Fibroblast of the aortic adventitia (primary cell): ENCODE measurements around the gene TSPAN31. TPM values are rescaled to one million over a fixed set of nuclear protein-coding genes. Genes with fewer than 3 reads are reported as not detected.

Source experiments
- DNase-seq: peaks from one replicate; pipeline ENCODE4 v3.0.0-alpha.2; 2010; ENCODE audit warnings: low read depth
- H3K4me3 ChIP-seq: 2 replicates; pipeline ENCODE4 v1.5.1; 2011; ENCODE audit warnings: low read depth, mild to moderate bottlenecking, control low read depth, low read length, moderate library complexity
- total RNA-seq: library from RNA; depleted of rRNA; stranded (reverse); fragments of >200 nt; gene quantifications from 2 replicates; pipeline ENCODE4 v1.2.3, GENCODE V29; 2012; ENCODE audit warnings: low replicate concordance
- TF ChIP-seq, protein P1 (sequence below): IDR thresholded peaks from 2 replicates; pipeline ENCODE4 v1.5.1; 2011; ENCODE audit warnings: mild to moderate bottlenecking, low read length, control low read depth, inconsistent platforms; ENCODE audit not compliant: insufficient read depth

Gene TSPAN31
- total RNA-seq, 1 donor = 43.9 TPM

DNA sequence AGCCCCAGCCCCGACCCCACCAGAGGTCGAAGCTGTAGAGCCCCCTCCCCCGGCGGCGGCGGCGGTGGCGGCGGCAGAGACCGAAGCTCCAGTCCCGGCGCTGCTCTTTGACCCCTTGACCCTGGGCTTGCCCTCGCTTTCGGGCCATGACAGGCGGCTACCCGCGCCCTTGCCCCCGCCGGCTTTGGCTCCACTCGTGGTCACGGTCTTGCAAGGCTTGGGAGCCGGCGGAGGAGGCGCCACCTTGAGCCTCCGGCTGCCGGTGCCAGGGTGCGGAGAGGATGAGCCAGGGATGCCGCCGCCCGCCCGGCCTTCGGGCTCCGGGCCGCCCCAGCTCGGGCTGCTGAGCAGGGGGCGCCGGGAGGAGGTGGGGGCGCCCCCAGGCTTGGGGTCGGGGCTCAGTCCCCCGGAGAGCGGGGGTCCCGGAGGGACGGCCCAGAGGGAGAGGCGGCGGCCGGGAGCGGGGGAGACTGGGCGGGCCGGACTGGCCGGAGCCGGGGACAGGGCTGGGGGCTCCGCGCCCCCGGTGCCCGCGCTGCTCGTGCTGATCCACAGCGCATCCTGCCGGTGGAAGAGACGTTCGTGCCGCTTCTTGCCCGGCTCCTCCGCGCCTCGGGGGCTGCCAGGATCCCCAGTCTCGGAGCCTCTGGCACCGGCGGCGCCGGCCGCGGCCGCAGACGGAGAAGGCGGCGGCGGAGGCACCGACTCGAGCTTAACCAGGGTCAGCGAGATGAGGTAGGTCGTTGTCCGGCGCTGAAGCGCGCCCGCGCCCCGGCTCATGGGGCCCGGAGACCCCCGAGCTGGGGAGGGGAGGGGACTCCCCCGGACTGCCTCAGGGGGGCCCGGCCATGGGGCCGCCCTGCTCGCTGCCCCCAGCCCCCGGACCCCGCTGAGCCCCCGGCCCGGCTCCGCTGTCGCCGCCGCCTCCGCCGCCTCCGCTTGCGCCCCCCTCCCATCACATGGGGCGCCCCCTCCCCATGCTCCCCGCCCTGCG is 7.1 kb upstream of the TSPAN31 start:
- peak overlapping the region; percentile 42 for H3K4me3 ChIP-seq
- DNase-seq = no peak
- TF ChIP-seq, protein P1, sequence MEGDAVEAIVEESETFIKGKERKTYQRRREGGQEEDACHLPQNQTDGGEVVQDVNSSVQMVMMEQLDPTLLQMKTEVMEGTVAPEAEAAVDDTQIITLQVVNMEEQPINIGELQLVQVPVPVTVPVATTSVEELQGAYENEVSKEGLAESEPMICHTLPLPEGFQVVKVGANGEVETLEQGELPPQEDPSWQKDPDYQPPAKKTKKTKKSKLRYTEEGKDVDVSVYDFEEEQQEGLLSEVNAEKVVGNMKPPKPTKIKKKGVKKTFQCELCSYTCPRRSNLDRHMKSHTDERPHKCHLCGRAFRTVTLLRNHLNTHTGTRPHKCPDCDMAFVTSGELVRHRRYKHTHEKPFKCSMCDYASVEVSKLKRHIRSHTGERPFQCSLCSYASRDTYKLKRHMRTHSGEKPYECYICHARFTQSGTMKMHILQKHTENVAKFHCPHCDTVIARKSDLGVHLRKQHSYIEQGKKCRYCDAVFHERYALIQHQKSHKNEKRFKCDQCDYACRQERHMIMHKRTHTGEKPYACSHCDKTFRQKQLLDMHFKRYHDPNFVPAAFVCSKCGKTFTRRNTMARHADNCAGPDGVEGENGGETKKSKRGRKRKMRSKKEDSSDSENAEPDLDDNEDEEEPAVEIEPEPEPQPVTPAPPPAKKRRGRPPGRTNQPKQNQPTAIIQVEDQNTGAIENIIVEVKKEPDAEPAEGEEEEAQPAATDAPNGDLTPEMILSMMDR = peak; percentile 38

DNA sequence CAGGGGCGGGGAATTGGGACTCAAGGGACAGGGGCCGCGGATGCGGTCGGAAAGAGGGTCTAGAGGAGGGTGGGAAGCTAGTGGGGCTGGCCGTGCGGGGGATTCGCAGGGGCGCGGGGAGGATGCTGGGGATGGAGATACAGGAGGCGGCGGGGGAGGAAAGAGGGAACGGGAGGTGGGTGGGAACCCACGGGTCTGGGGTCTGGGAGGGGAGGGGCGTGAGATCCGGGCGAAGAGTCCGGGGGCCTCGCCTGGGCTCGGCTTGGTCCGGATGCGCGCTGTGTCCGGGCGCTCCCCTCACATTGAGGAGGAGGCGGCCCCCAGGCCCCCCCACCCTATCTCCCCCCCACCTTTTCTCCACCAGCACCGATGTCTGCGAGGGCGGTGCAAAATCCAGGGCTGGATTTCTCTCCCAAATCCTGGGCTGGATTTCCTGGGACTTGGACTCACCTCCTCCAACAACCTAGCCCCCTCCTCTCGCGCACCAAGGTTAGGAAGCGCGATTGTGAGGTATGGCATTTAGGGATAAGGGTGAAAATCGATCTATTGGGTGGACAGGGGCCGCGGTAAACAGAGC is 6.1 kb upstream of the TSPAN31 start, which contains the start of gene AGAP2:
Gene AGAP2, minus strand, starts transcription at position 82 of the 577 bp plus-strand sequence. CDS start 496 bp downstream, outside the sequence.
- no peak for DNase-seq
- peak within 1 kb of the TSS; percentile 42 for H3K4me3 ChIP-seq
- TF ChIP-seq, protein P1 = no peak

DNA sequence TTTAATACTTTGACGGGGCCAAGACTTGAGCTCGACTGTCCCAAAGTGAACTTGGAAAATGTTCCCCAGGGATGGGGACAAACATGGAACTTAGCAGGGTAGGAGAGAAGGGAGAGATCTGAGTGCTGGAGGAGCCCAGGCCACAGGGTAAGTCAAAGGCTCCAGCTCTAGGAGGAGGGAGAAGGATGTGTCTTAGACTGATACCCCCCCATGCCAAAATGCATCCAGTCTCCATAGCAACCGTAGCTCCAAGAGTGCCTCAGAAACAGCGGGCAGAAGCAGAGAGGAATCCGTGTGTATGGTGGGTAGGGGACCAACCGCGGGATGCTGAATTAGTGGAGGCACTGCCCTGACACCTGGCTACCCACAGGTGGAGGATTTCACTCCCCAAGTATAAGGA is 5.5 kb upstream of the TSPAN31 start:
- DNase-seq = no peak
- TF ChIP-seq, protein P1 = no peak
- H3K4me3 ChIP-seq = no peak overlapping the region

DNA sequence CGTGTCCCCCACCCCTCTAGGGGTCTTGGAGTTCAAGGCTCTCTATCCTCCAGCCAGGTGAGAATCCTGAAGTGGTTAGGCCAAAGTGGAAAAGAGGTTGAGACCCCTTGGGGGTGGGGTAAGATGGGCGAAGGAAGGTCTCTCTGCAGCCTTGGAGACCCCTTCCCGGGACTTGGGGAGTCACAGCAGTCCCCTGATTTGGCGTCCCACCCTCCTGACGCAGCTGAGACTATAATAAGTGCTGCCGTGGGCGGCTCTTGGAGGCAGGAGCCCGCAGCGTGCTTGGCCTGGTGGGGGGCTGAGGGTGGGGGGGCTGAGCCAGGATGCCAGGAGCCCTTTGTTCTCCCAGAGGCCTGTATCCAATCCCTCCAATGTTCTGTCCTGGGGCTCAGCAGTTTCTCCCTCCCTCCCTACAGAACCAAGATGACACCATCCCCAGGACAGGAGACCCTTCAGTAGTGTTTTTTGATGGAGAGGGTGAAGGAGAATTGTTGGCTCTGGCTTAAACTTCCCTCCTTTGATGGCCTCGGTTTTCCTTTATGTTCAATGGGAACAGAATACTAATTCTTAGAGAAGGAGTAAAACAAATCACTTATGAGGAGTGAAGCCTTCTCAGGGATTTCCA is 4.8 kb upstream of the TSPAN31 start:
- no peak overlapping the region for H3K4me3 ChIP-seq
- no peak for DNase-seq
- TF ChIP-seq, protein P1 = no peak

DNA sequence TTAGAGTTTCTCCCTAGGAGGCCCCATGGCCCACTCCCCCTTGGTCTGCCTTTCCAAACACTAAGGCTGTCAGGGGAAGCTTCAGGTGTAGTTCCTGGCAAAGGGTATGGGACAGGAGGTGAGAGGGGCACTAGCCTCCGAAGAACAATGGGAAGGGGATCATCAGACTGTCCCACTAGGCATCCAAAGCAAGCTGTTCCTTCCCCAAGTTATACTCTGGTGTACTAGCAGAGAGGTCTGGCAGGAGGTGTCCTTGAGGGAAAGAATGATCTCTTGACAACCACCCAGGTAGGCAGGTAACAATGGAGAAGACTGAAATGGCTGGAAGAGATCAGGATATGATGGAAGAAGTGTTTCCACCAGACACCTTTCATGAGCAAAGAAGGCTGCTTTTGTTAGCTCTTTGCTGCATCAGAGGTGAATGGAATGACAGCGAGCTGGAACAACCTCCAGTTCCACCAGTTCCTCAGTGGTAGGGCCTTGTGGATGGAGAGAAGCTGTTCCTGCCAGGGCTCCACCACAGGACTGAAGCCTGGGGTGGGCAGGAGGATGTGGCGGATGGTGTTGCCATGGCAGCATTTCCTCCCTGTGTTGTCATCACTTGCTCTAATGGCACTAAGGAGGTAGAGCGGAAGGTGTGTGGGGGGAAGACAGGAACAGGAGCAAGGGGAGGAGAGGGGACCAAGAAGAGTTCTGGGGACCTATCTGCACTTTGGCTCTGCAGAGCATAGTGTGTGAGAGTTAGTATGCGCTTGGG is 4.0 kb upstream of the TSPAN31 start:
- TF ChIP-seq, protein P1 = no peak
- H3K4me3 ChIP-seq = no peak overlapping the region
- no peak for DNase-seq

DNA sequence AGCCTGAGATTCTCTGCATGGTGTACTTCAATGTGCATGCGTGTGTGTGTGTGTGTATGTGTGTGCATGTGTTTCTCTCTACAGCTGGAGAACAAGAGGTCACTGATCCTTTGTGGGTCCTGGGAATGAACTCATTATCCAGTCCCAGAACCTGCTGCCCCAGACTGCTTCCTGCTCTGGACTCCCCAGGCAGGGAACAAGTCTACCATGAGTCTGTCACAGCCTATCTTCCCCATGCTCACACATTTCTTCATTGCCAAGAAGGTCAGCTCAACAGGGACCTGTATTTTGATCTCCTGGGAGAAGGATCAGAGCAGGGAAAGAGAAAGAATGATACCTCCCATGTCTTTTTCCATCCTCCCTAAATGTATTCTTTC is 3.4 kb upstream of the TSPAN31 start:
- TF ChIP-seq, protein P1 = no peak
- DNase-seq = no peak

More for the DNA sequence above, 3.4 kb upstream of the TSPAN31 start:
- H3K4me3 ChIP-seq = no peak overlapping the region
